GM23338 (cell line): ENCODE measurements around the gene RNF141. TPM values are rescaled to one million over a fixed set of nuclear protein-coding genes. Genes with fewer than 3 reads are reported as not detected.

ENCODE experiments used
- ATAC-seq: fragments of 200-7000 bp; cut with Tn5 transposase; 3 replicates; pipeline ENCODE4 v1.9.1; 2020
- DNase-seq: peaks from one replicate; pipeline ENCODE4 v3.0.0-alpha.2; 2015; ENCODE audit warnings: low spot score
- H2AFZ ChIP-seq: fragments of 200-600 bp; sonication (generic); 2 replicates; pipeline ENCODE4 v1.8.0; 2016; ENCODE audit warnings: antibody characterized with exemption, mild to moderate bottlenecking, moderate library complexity
- H3F3A ChIP-seq: fragments of 200-600 bp; sonication (generic); replicated peaks from 2 replicates; pipeline ENCODE4 v1.8.0; 2017; ENCODE audit warnings: antibody characterized with exemption, mixed run types, low read depth
- H3K27ac ChIP-seq: fragments of 200-600 bp; sonication (generic); 2 replicates; pipeline ENCODE4 v1.6.1; 2016; ENCODE audit warnings: low read depth
- H3K27me3 ChIP-seq: fragments of 200-600 bp; sonication (generic); 2 replicates; pipeline ENCODE4 v1.8.0; 2016; ENCODE audit warnings: mild to moderate bottlenecking, mixed run types, moderate library complexity; ENCODE audit not compliant: insufficient read depth
- H3K36me3 ChIP-seq: fragments of 200-600 bp; sonication (generic); 2 replicates; pipeline ENCODE4 v1.8.0; 2016; ENCODE audit warnings: mild to moderate bottlenecking; ENCODE audit not compliant: insufficient read depth
- H3K4me1 ChIP-seq: fragments of 200-600 bp; sonication (generic); 2 replicates; pipeline ENCODE4 v1.8.0; 2016; ENCODE audit warnings: mild to moderate bottlenecking, moderate library complexity; ENCODE audit not compliant: insufficient read depth
- H3K4me2 ChIP-seq: fragments of 200-600 bp; sonication (generic); 2 replicates; pipeline ENCODE4 v1.7.1; 2017; ENCODE audit warnings: mixed run types
- H3K4me3 ChIP-seq: fragments of 200-600 bp; sonication (generic); 2 replicates; pipeline ENCODE4 v1.6.1; 2016; ENCODE audit warnings: mixed run types
- H3K79me2 ChIP-seq: fragments of 200-600 bp; sonication (generic); replicated peaks from 2 replicates; pipeline ENCODE4 v1.8.0; 2017; ENCODE audit warnings: mild to moderate bottlenecking; ENCODE audit not compliant: insufficient read depth
- H3K9me2 ChIP-seq: fragments of 200-600 bp; sonication (generic); 2 replicates; pipeline ENCODE4 v1.8.0; 2017; ENCODE audit not compliant: insufficient read depth
- H4K20me1 ChIP-seq: fragments of 200-600 bp; sonication (generic); replicated peaks from 2 replicates; pipeline ENCODE4 v1.8.0; 2017; ENCODE audit warnings: mild to moderate bottlenecking; ENCODE audit not compliant: insufficient read depth
- H3K27ac Mint-ChIP-seq: 2 replicates; pipeline ENCODE4 v1.8.0; 2020; ENCODE audit warnings: inconsistent platforms, mild to moderate bottlenecking, moderate library complexity, mixed read lengths
- H3K27me3 Mint-ChIP-seq: 3 replicates; pipeline ENCODE4 v1.8.0; 2022; ENCODE audit warnings: low read depth, mild to moderate bottlenecking, moderate library complexity, mixed read lengths, inconsistent platforms; ENCODE audit not compliant: insufficient read depth, poor library complexity
- H3K36me3 Mint-ChIP-seq: 3 replicates; pipeline ENCODE4 v1.8.0; 2021; ENCODE audit warnings: low read depth, mild to moderate bottlenecking, inconsistent platforms, moderate library complexity, mixed read lengths
- H3K4me1 Mint-ChIP-seq: 3 replicates; pipeline ENCODE4 v1.8.0; 2020; ENCODE audit warnings: mild to moderate bottlenecking, inconsistent platforms, mixed read lengths
- H3K4me3 Mint-ChIP-seq: 3 replicates; pipeline ENCODE4 v1.8.0; 2021; ENCODE audit warnings: moderate library complexity, mild to moderate bottlenecking, inconsistent platforms, mixed read lengths
- H3K9me3 Mint-ChIP-seq: 3 replicates; pipeline ENCODE4 v1.8.0; 2020; ENCODE audit warnings: moderate library complexity, mild to moderate bottlenecking, inconsistent platforms, mixed read lengths
- CREB1 ChIP-seq: fragments of 250-450 bp; sonication (Bioruptor Pico); IDR thresholded peaks from 2 replicates; pipeline ENCODE4 v1.5.0; 2020; ENCODE audit warnings: low read depth, mild to moderate bottlenecking, moderate library complexity
- ETS1 ChIP-seq: IDR thresholded peaks from 2 replicates; pipeline ENCODE4 v1.6.1; 2016; ENCODE audit warnings: antibody characterized with exemption
- EZH2phosphoT487 ChIP-seq: fragments of 200-600 bp; sonication (generic); IDR thresholded peaks from one replicate; pipeline ENCODE4 v1.8.1; 2018; ENCODE audit warnings: antibody characterized with exemption; ENCODE audit not compliant: unreplicated experiment
- JUNB ChIP-seq: IDR thresholded peaks from one replicate; pipeline ENCODE4 v1.6.1; 2016; ENCODE audit warnings: antibody characterized with exemption; ENCODE audit not compliant: unreplicated experiment
- NANOG ChIP-seq: IDR thresholded peaks from 2 replicates; pipeline ENCODE4 v1.6.1; 2016; ENCODE audit warnings: antibody characterized with exemption, borderline replicate concordance
- REST ChIP-seq: IDR thresholded peaks from one replicate; pipeline ENCODE4 v1.6.1; 2018; ENCODE audit warnings: antibody characterized with exemption; ENCODE audit not compliant: unreplicated experiment
- STAT1 ChIP-seq: IDR thresholded peaks from one replicate; pipeline ENCODE4 v1.6.1; 2016; ENCODE audit warnings: antibody characterized with exemption; ENCODE audit not compliant: unreplicated experiment
- ZNF462 ChIP-seq: fragments of 250-450 bp; sonication (Bioruptor Pico); IDR thresholded peaks from 2 replicates; pipeline ENCODE4 v1.5.0; 2020; ENCODE audit warnings: mild to moderate bottlenecking, moderate library complexity
- polyA plus RNA-seq: library from polyadenylated mRNA; unstranded; fragments of >200 nt; fragmentation: Nextera tagmentation; extraction: Ambion mirVana; gene quantifications from 2 replicates; pipeline ENCODE4 v1.2.1, GENCODE V29; 2016
- total RNA-seq: library from RNA; depleted of rRNA; stranded (reverse); fragments of >200 nt; shearing (Covaris generic); gene quantifications from 2 replicates; pipeline ENCODE4 v1.2.3, GENCODE V29; 2014

RNF141 gene
- total and polyA plus RNA-seq, 2 experiments from 2014 or later: 11.4 to 26.9 TPM

GRCh38 chr11:10498426-10499250, 42.3 kb downstream of the RNF141 start:
- Mint-ChIP-seq H3K9me3 (no peaks in the 10 kb centered on the region), H3K36me3 (peaks cover 18% of the 10 kb centered on the region), H3K27me3 (peaks cover 9% of the 10 kb centered on the region), H3K4me3 (no peak overlapping the region), H3K27ac (no peak overlapping the region), H3K4me1 (peaks cover 10% of the 10 kb centered on the region)
- no peaks in the 10 kb centered on the region for H3K79me2 ChIP-seq
- H3K27me3 ChIP-seq: no peaks in the 10 kb centered on the region
- ATAC-seq (peak; percentile 29), DNase-seq (no peak)
- H3K4me3 ChIP-seq: no peak overlapping the region
- H3F3A ChIP-seq: no peaks in the 10 kb centered on the region
- no peaks in the 10 kb centered on the region for H4K20me1 ChIP-seq
- H2AFZ ChIP-seq: no peak overlapping the region
- no peak overlapping the region for H3K4me2 ChIP-seq
- 0 out of 2 replicates have a peak, but pooled peaks cover 3% of the 10 kb centered on the region for H3K9me2 ChIP-seq
- H3K4me1 ChIP-seq: no peaks in the 10 kb centered on the region
- TF ChIP-seq NANOG: no peak
- TF ChIP-seq ETS1: no peak
- no peak for TF ChIP-seq CREB1 (CRISPR knock-in tag)
- TF ChIP-seq JUNB: no peak
- TF ChIP-seq ZNF462: no peak
- no peak for TF ChIP-seq EZH2phosphoT487
- TF ChIP-seq REST: no peak
- no peak for TF ChIP-seq STAT1
- no peak overlapping the region for H3K27ac ChIP-seq
- H3K36me3 ChIP-seq: no peaks in the 10 kb centered on the region
